ENCODE measurements around the gene FAM53B. TPM values are rescaled to one million over a fixed set of nuclear protein-coding genes. Genes with fewer than 3 reads are reported as not detected.

The FAM53B gene
- total RNA-seq, 2 experiments from 2014 or later: 13.3 to 13.9 TPM

- intact Hi-C loops (cut with DNase I, micrococcal nuclease): no loop called here
- H3K4me3 Mint-ChIP-seq: no peak overlapping the region
- H3K4me1 Mint-ChIP-seq: peaks cover 93% of the 10 kb centered on the region
- no peak for DNase-seq
- no peaks in the 10 kb centered on the region for H3K27me3 Mint-ChIP-seq
- no peak for ATAC-seq
- ChIA-PET POLR2A (interaction anchor here (1.1 to 3.1 kb wide), 2 partner anchors 14 to 31 kb away, joined by 3 to 12 read pairs; no protein-coding TSS in a partner anchor), CTCF (interaction anchor here (1.7 to 5.5 kb wide), 4 partner anchors 10 to 38 kb away, joined by 4 to 46 read pairs (median 23); no protein-coding TSS in a partner anchor)
- H3K36me3 Mint-ChIP-seq (ENCODE audit: low read depth): peaks cover 24% of the 10 kb centered on the region
- H3K27ac Mint-ChIP-seq: peak overlapping the region; percentile 75
- no peaks in the 10 kb centered on the region for H3K9me3 Mint-ChIP-seq (ENCODE audit: low read depth)
These were observed 40.3 kb downstream of the FAM53B start for GRCh38 chr10:124703778-124704427.

DNA sequence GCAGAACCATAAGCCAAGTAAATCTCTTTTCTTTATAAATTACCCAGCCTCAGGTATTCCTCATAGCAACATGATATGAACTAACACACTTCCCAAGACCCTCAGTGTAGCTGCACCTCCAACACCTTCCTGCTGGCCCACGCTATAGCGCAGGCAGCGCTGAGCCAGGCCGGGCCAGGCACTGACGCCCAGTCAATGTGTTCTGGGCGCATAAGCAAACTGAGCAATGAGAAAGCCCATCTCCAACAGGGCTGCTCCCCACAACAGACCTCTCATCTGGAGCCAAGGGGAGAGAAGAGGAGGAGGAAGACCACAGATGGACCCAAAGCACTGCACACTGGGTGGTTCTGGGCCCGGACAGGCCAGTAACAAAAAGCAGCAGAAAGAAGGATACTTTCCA, 40.8 kb downstream of the FAM53B start:
- ATAC-seq: no peak
- H3K4me1 Mint-ChIP-seq: peaks cover 93% of the 10 kb centered on the region
- intact Hi-C loops (cut with DNase I, micrococcal nuclease): no loop called here
- no peaks in the 10 kb centered on the region for H3K27me3 Mint-ChIP-seq
- no peak overlapping the region for H3K4me3 Mint-ChIP-seq
- H3K36me3 Mint-ChIP-seq (ENCODE audit: low read depth): peaks cover 29% of the 10 kb centered on the region
- H3K27ac Mint-ChIP-seq: peak overlapping the region; percentile 93
- POLR2A ChIA-PET: interaction anchor here (1.1 to 3.1 kb wide), 3 partner anchors 14 to 31 kb away, joined by 3 to 20 read pairs (median 12); no protein-coding TSS in a partner anchor
- CTCF ChIA-PET: interaction anchor here (4.7 kb wide), 1 partner anchor 38 kb away, joined by 36 read pairs; no protein-coding TSS in a partner anchor
- no peaks in the 10 kb centered on the region for H3K9me3 Mint-ChIP-seq (ENCODE audit: low read depth)
- DNase-seq: no peak

DNA sequence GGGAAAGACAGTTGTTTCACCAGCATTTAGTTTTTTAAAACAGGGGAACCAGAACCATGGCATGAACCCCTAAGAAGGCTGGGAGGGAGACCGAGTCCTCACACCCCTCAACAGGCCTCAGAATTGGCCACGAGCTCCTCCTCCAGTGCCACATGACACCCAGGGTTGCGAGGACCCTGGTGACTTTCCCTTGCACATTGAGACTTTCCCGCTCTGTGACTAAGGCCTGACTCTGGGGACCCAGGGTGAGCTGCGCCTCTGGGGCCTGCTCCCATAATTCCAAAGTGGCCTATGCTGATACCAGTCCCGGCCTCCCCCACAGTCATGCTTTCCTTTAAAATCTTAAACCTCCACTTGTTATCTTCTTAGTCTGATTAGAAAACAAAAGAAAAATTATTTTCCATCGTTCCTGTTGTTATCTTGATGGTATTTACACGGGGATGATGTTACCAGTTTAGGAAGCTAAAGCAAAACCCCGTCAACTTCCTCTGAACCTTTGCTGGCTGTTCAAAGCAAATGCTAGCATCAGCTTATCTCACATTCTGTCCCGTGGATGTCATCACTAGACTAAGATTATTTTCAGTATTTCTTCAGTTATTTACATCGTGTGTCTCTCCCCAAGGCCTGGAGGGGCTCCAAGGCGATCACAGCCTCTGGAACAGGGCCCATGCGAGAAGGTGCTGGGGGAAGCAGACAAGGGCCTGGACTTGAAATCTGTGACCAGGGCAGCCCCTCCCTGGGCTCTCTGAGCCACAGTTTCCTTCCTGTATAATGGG, 42.1 kb downstream of the FAM53B start:
- no peaks in the 10 kb centered on the region for H3K27me3 Mint-ChIP-seq
- peak overlapping the region; percentile 93 for H3K27ac Mint-ChIP-seq
- H3K4me3 Mint-ChIP-seq: no peak overlapping the region
- peak; percentile 68 for DNase-seq
- ATAC-seq: peak; percentile 64
- ChIA-PET CTCF (interaction anchor here (0.7 to 2.4 kb wide), 8 partner anchors 8 to 53 kb away, joined by 3 to 24 read pairs (median 4); no protein-coding TSS in a partner anchor), POLR2A (interaction anchor here (0.5 to 2.8 kb wide), 7 partner anchors 8 to 39 kb away, joined by 3 to 20 read pairs (median 6); no protein-coding TSS in a partner anchor)
- peaks cover 29% of the 10 kb centered on the region for H3K36me3 Mint-ChIP-seq (ENCODE audit: low read depth)
- H3K9me3 Mint-ChIP-seq (ENCODE audit: low read depth): no peaks in the 10 kb centered on the region
- H3K4me1 Mint-ChIP-seq: peaks cover 97% of the 10 kb centered on the region
- intact Hi-C loops (cut with DNase I, micrococcal nuclease): loop anchor here in 1 of 2 experiments (1.0 kb wide), 1 partner anchor 16 kb away; no protein-coding TSS in a partner anchor

DNA sequence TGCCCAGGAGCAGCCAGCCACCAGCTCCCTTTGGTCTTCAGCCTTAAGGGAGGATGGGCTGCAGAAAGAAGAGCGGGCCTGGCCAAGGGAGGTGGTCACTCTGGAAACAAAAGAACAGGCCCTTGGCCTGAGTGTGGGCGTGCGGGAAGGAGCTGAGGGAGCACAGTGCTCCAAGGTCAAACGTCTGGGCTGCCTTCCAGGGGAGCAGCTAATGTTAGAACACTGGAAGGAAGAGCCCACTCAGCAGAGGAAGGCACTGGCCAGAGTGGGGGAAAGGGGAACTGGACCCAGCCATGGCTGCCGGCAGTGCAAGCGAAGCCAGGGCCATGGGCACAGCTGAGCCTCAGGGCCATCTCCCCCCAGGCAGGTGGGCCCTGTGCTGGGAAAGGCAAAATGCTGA, 42.7 kb downstream of the FAM53B start:
- Mint-ChIP-seq H3K27ac (peak overlapping the region; percentile 93), H3K4me1 (peaks cover 97% of the 10 kb centered on the region), H3K4me3 (no peak overlapping the region), H3K36me3 (ENCODE audit: low read depth) (peaks cover 26% of the 10 kb centered on the region), H3K9me3 (ENCODE audit: low read depth) (no peaks in the 10 kb centered on the region), H3K27me3 (no peaks in the 10 kb centered on the region)
- ATAC-seq (no peak), DNase-seq (no peak)
- ChIA-PET POLR2A (interaction anchor here (0.9 to 2.8 kb wide), 4 partner anchors 8 to 21 kb away, joined by 3 to 20 read pairs (median 8); no protein-coding TSS in a partner anchor), CTCF (interaction anchor here (0.7 to 2.4 kb wide), 9 partner anchors 9 to 52 kb away, joined by 3 to 24 read pairs (median 4); no protein-coding TSS in a partner anchor)
- intact Hi-C loops (cut with DNase I, micrococcal nuclease): no loop called here

GRCh38 chr10:124701038-124701365, 43.2 kb downstream of the FAM53B start:
- POLR2A ChIA-PET: interaction anchor here (2.1 to 2.8 kb wide), 3 partner anchors 12 to 22 kb away, joined by 6 to 20 read pairs (median 10); no protein-coding TSS in a partner anchor

DNA sequence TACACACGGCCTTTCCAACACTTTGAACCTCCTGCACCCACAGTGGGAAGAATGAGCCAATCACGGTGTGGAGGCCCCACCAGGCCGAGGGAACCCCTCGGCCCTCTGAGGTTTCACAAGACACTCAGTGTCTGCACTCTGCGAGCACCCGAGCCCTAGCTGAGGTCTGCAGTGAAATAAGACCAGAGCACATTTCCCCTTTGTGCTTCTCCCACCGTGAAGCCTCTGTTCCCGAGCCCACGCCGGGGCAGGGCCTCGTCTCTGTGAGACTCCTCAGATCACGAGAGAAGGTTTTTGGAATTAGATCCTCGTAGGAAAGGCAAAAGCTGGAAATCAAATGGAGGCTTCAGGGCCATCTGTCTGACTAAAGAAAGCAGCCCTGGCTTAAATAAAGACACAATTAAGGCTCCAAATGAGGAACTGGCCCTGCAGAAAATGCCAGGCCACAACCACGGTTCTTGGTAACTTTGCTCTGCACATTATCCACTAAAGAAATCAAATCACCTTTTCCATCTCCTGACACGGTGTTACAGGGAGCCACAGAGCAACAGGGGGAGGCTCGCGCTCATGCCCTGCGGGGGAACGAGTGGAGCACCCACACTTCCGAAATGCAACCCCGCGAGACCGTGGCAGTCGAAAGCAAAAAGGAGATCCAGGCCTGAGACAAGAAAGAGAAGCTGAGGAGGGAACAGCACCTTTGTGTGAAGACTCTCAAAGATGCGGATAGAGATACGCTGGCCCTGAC, 43.7 kb downstream of the FAM53B start:
- intact Hi-C loops (cut with DNase I, micrococcal nuclease): no loop called here
- Mint-ChIP-seq H3K27ac (peak overlapping the region; percentile 78), H3K4me3 (no peak overlapping the region), H3K9me3 (ENCODE audit: low read depth) (no peaks in the 10 kb centered on the region), H3K4me1 (peaks cover 97% of the 10 kb centered on the region), H3K36me3 (ENCODE audit: low read depth) (peaks cover 26% of the 10 kb centered on the region), H3K27me3 (no peaks in the 10 kb centered on the region)
- CTCF ChIA-PET: interaction anchor here (0.9 to 2.4 kb wide), 7 partner anchors 10 to 46 kb away, joined by 3 to 24 read pairs (median 4); no protein-coding TSS in a partner anchor
- DNase-seq: no peak
- POLR2A ChIA-PET: interaction anchor here (0.6 to 2.8 kb wide), 5 partner anchors 11 to 50 kb away, joined by 3 to 20 read pairs (median 6); no protein-coding TSS in a partner anchor
- no peak for ATAC-seq

More at GRCh38 chr10:124701038-124701365, 43.2 kb downstream of the FAM53B start:
- intact Hi-C loops (cut with DNase I, micrococcal nuclease): no loop called here
- Mint-ChIP-seq H3K4me1 (peaks cover 97% of the 10 kb centered on the region), H3K27me3 (no peaks in the 10 kb centered on the region), H3K36me3 (ENCODE audit: low read depth) (peaks cover 25% of the 10 kb centered on the region), H3K9me3 (ENCODE audit: low read depth) (no peaks in the 10 kb centered on the region), H3K4me3 (no peak overlapping the region), H3K27ac (peak overlapping the region; percentile 78)
- no peak for DNase-seq
- ATAC-seq: no peak
- CTCF ChIA-PET: interaction anchor here (0.9 to 2.4 kb wide), 7 partner anchors 12 to 52 kb away, joined by 3 to 24 read pairs (median 5); no protein-coding TSS in a partner anchor

DNA sequence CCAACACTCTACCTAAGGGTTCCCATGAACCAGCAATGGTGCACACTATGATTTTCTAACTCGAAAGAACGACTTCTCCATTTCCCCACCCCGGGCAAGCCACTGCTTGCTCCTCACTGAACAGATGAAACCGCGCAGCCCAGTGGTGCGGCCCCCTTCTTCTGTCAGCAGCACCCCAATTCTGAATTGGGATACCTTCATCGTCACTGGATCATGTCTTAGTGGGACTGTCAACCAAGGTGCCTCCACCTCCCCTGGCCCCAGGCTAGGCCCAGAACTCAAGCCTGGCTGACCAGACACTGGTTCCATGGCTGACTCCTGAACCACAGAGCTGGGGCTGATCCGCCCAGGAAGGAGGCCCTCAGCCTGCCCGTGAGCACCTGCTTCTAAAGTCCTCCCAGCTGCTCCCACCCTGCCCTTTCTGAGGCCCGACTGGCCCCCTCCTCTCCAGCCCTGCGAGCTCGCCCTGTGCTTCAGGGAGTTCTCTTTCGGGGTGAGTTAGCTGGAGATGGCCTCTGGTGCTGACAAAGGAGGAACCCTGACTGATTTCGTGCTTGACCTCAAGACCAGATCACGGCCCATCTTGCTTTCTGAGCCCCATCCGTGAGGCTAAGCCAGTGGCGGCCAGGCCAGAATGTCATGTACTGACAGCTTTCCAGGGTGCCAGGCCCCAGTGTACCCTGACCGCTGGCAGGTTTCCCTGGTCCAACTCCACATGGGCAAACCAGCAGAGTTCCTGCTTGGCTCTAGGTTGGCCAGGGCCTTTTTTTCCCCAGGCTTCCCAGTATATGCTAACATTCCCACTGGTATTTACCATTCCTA, 44.5 kb downstream of the FAM53B start:
- Mint-ChIP-seq H3K4me1 (peaks cover 97% of the 10 kb centered on the region), H3K27ac (peak overlapping the region; percentile 44), H3K36me3 (ENCODE audit: low read depth) (peaks cover 33% of the 10 kb centered on the region), H3K27me3 (no peaks in the 10 kb centered on the region), H3K9me3 (ENCODE audit: low read depth) (no peaks in the 10 kb centered on the region), H3K4me3 (no peak overlapping the region)
- ChIA-PET CTCF (interaction anchor here (0.6 to 1.1 kb wide), 3 partner anchors 9 to 24 kb away, joined by 3 to 4 read pairs (median 3); no protein-coding TSS in a partner anchor), POLR2A (interaction anchor here (0.6 to 1.3 kb wide), 2 partner anchors 19 to 50 kb away, joined by 3 to 4 read pairs; no protein-coding TSS in a partner anchor)
- intact Hi-C loops (cut with DNase I, micrococcal nuclease): no loop called here
- DNase-seq (no peak), ATAC-seq (no peak)

DNA sequence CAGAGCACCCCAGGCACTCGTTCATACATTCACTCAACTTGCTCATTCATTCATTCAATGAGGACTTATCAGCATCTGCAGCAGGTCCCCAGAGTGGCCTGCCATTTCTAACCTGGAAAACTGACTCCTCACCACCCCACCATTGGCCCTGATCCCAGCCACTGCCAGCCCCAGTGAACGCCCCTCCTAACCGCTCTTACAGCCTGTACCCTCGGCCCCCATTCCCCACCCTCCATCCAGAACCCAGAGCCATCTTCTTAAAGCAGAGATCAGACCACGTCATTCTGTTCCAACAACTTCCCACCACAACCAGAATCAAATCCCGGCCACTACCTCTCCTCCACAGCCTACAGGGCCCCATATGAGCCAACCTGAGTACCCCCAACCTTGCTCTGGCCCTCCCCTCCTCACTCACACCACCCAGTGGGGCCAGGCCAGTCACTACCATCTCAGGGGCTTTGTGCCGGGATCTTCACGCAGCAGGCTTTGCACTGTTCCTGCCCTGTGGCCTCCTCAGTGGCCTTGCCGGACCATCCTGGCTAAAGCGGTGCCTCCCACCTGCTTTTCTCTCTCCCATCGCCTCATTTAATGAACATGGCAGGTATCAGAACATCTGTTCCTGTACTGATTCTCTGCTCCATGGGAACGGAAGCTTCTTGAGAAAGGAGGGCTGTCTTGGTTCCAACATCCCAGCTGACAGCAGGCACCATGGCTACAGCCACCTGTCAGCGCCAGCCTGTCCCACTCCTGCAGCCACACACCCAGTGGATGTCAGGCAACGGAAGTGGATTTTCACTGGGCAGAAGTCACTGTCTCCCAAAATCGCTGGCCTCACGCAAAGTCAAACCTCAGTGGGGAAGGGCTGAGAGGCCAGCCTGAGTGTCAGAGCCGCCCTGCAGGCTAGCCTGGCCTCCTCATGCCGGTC, 45.4 kb downstream of the FAM53B start:
- intact Hi-C loops (cut with DNase I, micrococcal nuclease): no loop called here
- no peaks in the 10 kb centered on the region for H3K9me3 Mint-ChIP-seq (ENCODE audit: low read depth)
- peaks cover 96% of the 10 kb centered on the region for H3K4me1 Mint-ChIP-seq
- H3K27ac Mint-ChIP-seq: peak overlapping the region; percentile 90
- ATAC-seq: no peak
- POLR2A ChIA-PET: interaction anchor here (1.3 kb wide), 1 partner anchor 20 kb away, joined by 4 read pairs; no protein-coding TSS in a partner anchor
- peaks cover 34% of the 10 kb centered on the region for H3K36me3 Mint-ChIP-seq (ENCODE audit: low read depth)
- no peak overlapping the region for H3K4me3 Mint-ChIP-seq
- no peaks in the 10 kb centered on the region for H3K27me3 Mint-ChIP-seq
- CTCF ChIA-PET: interaction anchor here (0.6 to 3.0 kb wide), 3 partner anchors 19 to 43 kb away, joined by 3 to 32 read pairs (median 13); no protein-coding TSS in a partner anchor
- DNase-seq: no peak

- Mint-ChIP-seq H3K4me3 (peak overlapping the region; percentile 56), H3K36me3 (ENCODE audit: low read depth) (peaks cover 41% of the 10 kb centered on the region)
- peak; percentile 47 for ATAC-seq
These were observed 46.2 kb downstream of the FAM53B start for GRCh38 chr10:124697837-124698544.

More at GRCh38 chr10:124697837-124698544, 46.2 kb downstream of the FAM53B start:
- intact Hi-C loops (cut with DNase I, micrococcal nuclease): loop anchor here (2.0 kb wide), 1 partner anchor 21 kb away; no protein-coding TSS in a partner anchor
- peak; percentile 71 for DNase-seq
- Mint-ChIP-seq H3K27me3 (no peaks in the 10 kb centered on the region), H3K9me3 (ENCODE audit: low read depth) (no peaks in the 10 kb centered on the region), H3K27ac (peak overlapping the region; percentile 90), H3K4me1 (peaks cover 93% of the 10 kb centered on the region)
- ChIA-PET CTCF (interaction anchor here (2.9 to 3.0 kb wide), 2 partner anchors 20 to 44 kb away, joined by 13 to 32 read pairs; no protein-coding TSS in a partner anchor), POLR2A (interaction anchor here (2.2 kb wide), 1 partner anchor 21 kb away, joined by 17 read pairs; no protein-coding TSS in a partner anchor)
